GM12891 (cell line): Measurements from ENCODE around the gene ATP1A2.

ENCODE experiments used
- DNase-seq: peaks from one replicate; pipeline ENCODE4 v3.0.0; 2011; ENCODE audit warnings: low spot score; ENCODE audit not compliant: insufficient read length
- FAIRE-seq: peaks from 2 replicates; lab custom pipeline; 2011; peaks lifted over from hg19 to GRCh38; lab: Jason Lieb, UNC
- PAX5 ChIP-seq: IDR thresholded peaks from 2 replicates; pipeline ENCODE4 v1.6.1; 2011; ENCODE audit warnings: low read length, moderate library complexity, mild to moderate bottlenecking; ENCODE audit not compliant: insufficient read depth, severe bottlenecking
- POLR2A ChIP-seq: IDR thresholded peaks from 2 replicates; pipeline ENCODE4 v1.6.1; 2011; ENCODE audit warnings: low read depth, low read length, control low read depth
- POLR2AphosphoS5 ChIP-seq: IDR thresholded peaks from 2 replicates; pipeline ENCODE4 v1.6.1; 2011; ENCODE audit warnings: low read depth, low read length, control low read depth
- POU2F2 ChIP-seq: IDR thresholded peaks from 2 replicates; pipeline ENCODE4 v1.6.1; 2011; ENCODE audit warnings: low read depth, mild to moderate bottlenecking, control low read depth, low read length, moderate library complexity
- SPI1 ChIP-seq: IDR thresholded peaks from 2 replicates; pipeline ENCODE4 v1.6.1; 2011; ENCODE audit warnings: low read depth, low read length, control low read depth
- TAF1 ChIP-seq: IDR thresholded peaks from 2 replicates; pipeline ENCODE4 v1.6.1; 2011; ENCODE audit warnings: low read depth, low read length, control low read depth

ATP1A2 gene

DNA sequence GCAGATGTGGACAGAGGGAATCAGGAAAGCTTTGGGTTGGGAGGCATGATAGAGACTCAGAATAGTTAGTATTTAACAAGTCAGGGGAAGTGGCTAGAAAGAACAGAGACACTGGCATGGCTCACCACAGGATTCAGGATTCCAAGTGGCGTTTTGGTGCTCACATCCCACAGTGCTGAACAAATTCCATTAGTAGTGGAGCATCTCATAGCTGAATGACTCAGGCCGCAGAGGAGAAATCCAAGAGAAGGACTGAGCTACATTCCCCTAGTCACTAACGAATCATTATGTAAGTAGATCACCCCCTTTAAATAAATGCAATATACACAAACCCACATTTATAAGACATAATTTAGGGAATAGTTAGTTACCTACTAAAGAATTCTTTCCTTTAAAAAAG, 39.3 kb upstream of the ATP1A2 start:
- no peak for DNase-seq
- TF ChIP-seq POLR2A (no peak), SPI1 (no peak), PAX5 (no peak), POU2F2 (no peak), TAF1 (no peak), POLR2AphosphoS5 (no peak)
- FAIRE-seq, result no peak

DNA sequence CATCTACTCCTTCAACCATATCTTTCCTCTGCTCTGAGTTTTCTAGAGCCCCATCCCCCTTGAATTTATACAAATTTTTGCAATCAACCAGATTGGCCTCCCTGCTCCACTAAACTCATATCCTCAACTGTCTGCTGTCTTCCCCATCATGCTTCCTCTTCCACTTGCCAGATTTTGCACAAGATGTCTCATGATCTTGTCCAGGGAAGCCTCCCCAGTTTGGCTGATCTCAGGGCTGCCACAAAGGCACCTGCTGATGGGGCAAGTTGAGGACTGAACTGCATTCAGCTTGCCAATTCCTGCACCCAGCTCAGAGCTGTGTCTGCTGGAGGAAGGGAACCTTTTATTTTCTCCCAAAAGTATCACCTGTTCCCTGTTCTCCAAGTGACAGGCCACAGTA, 38.1 kb upstream of the ATP1A2 start:
- TF ChIP-seq POLR2AphosphoS5, result no peak
- no peak for TF ChIP-seq TAF1
- TF ChIP-seq POLR2A, result no peak
- TF ChIP-seq SPI1, result no peak
- TF ChIP-seq PAX5, result no peak
- TF ChIP-seq POU2F2, result no peak
- FAIRE-seq (no peak), DNase-seq (no peak)

DNA sequence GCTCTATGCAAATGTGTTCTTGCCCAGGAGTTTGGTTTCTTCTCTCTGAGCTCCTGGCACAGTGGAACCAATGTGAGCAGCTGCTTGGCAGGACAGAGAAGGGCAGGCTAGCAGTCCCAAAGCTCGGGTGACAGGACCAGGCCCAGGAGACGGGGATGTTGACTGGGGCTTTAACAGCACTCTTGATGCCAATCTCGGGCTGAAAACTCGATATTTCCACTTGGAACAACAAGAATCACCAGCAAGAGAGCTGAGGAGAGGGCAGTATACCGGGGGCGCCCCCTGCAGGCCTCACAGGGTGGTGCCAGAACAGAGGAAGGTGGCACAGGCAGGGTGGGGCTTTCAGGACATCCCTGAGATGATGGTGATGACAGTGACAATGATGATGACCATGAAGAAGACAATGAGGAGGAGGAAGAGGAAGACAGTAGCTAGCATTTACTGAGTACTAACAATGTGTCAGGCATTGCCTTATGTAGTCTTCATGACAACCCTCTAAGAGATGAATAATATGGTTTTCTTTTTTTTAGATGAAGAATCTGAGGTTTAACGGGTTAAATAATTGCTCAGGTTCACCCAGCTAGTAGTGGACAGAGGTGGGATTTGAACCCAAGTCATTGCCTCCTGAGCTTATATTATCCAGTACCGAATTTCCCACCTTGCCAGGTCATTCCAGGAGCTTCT, 36.9 kb upstream of the ATP1A2 start:
- DNase-seq (peak; percentile 61), FAIRE-seq (peak; percentile 80)
- TF ChIP-seq TAF1, result no peak
- TF ChIP-seq POLR2AphosphoS5, result no peak

DNA sequence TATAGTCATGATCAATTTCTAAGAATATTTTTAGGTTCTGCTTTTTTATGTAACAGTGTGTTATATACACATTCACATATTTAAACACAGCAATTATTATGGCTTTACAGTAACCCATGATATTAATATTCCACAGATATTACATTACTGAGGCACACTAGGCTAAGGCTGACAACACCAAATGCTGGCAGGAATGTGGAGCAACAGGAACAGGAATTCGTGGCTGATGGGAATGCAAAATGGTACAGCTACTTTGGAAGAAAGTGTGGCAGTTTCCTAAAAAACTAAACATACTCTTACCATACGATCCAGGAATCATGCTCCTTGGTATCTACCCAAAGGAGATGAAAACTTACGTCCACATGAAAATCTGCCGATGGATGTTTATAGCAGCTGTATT, 36.1 kb upstream of the ATP1A2 start:
- TF ChIP-seq SPI1 (no peak), POU2F2 (no peak)
- FAIRE-seq (no peak), DNase-seq (no peak)

DNA sequence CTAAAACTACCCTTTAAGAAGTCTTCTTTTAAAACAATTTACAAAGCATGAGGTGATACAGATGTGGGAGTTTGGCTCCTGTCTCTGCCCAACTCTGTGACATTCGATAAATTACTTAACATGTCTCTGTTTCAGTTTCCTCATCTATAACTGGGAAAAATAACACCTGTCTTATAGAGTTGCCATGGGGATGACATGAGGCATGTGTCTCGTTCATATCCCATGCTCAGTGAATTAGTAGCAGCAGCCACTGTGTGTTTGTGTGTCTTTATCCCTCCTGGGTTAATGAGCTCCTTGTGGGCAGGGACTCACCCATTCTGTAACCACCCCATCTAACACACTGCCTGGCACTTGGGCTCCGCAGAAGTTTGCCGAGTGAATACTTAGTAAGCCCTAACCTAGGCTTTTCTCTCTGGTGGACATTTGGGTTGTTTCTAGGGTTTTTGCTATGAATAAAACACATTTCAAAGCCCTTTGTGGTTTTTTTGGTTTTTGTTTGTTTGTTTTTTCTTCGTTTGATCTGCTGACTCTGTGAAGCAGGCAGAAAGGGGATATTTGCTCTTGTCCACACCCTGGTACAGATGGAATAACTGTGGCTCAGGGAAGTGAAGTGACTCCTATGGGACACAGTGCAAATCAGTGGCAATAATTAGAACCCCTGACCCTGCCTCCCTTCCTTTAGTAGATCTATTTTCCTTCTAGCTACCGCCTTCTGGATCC, 35.0 kb upstream of the ATP1A2 start:
- TF ChIP-seq TAF1 (no peak), POLR2A (no peak), POLR2AphosphoS5 (no peak), POU2F2 (no peak)
- DNase-seq (no peak), FAIRE-seq (no peak)

DNA sequence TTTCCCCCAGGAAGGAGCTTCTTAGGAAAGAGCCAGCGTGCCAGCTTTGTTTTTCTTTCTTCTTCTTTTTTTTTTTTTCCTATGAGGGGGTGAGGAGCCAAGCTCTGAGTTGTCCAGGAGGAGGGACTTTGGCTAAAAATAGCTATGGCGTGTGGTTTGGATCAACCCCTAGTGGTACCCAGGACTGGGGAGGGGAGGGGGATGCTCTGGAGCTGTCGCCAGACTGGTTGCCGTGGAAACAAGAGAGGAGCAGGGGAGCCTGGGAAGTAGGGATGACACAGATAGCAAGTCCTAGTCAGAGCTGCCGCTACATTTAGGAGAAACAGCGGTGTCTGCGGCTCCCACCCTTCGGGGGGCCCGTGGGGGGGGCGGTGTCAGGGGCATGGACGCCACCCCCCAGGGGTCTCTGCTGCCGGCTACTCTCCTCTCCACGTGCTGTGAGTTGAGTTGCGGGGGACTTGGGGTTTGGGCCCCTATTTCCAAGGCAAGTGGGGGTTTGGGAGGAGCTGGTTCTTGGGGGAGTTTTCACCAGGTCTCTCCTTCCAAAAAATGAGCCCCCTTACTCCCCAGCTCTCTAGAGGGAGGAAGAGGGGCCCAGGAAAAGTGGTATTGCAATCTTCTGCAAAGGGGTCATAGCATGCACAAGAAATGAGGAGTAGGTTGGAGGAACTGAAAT, 34.2 kb upstream of the ATP1A2 start, which contains the start of gene KCNJ9:
Gene KCNJ9 (plus strand): TSS at position 278 of the 676 bp plus-strand sequence. CDS start 2,493 bp downstream, outside the sequence.
- TF ChIP-seq PAX5 (no peak), SPI1 (no peak), TAF1 (no peak)
- DNase-seq (no peak), FAIRE-seq (no peak)

DNA sequence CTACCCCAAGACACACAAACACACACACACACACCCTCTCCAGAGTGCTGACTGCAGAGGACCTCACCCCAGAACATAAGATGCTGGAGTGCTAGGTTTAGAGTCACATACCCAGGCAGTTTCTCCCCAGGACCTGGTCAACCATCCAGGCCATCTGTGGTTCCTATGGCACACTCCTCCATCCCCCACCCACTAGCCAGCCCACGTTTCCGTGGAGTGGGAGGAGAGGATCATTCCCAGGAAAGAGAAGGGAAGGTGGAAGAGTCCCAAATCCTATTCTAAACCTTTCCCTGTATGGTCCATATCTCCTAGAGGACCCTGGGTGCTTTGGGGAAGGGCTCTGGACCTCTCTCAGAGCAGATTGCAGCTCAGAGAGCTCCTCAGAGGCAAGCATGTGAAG, 33.1 kb upstream of the ATP1A2 start:
- no peak for FAIRE-seq
- DNase-seq, result no peak

DNA sequence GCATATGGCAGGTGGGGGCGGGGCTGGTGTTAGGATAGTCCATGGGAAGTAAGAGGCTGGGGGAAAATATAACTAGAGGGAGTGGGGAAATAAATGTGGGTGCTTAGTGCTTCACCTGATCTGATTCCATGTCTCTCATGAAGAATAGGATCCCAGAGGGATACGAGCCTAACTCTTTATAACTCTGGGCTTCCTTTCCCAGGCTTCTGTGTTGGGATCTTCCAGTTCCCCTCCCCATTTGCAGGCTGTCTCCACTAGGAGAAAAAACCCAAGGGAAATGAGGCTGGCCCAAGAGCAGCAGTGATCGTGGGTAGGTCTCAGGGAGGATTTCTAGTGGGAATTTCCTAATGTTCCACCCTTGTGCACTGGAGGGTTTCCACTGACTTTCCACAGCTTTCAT, 32.6 kb upstream of the ATP1A2 start:
- FAIRE-seq (no peak), DNase-seq (no peak)
- TF ChIP-seq POLR2AphosphoS5 (no peak), SPI1 (no peak), PAX5 (no peak), POU2F2 (no peak)

More for the DNA sequence above, 33.1 kb upstream of the ATP1A2 start:
- TF ChIP-seq TAF1 (no peak), POLR2A (no peak), PAX5 (no peak), SPI1 (no peak), POU2F2 (no peak), POLR2AphosphoS5 (no peak)

DNA sequence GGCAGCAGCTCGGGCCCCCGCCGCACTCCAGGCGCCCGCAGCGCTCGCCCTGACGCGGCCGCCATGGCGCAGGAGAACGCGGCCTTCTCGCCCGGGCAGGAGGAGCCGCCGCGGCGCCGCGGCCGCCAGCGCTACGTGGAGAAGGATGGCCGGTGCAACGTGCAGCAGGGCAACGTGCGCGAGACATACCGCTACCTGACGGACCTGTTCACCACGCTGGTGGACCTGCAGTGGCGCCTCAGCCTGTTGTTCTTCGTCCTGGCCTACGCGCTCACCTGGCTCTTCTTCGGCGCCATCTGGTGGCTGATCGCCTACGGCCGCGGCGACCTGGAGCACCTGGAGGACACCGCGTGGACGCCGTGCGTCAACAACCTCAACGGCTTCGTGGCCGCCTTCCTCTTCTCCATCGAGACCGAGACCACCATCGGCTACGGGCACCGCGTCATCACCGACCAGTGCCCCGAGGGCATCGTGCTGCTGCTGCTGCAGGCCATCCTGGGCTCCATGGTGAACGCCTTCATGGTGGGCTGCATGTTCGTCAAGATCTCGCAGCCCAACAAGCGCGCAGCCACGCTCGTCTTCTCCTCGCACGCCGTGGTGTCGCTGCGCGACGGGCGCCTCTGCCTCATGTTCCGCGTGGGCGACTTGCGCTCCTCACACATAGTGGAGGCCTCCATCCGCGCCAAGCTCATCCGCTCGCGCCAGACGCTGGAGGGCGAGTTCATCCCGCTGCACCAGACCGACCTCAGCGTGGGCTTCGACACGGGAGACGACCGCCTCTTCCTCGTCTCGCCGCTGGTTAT, 31.4 kb upstream of the ATP1A2 start:
- FAIRE-seq, result peak; percentile 94
- peak; percentile 81 for DNase-seq
- TF ChIP-seq SPI1, result no peak
- no peak for TF ChIP-seq POU2F2
- TF ChIP-seq PAX5, result no peak
- TF ChIP-seq POLR2A, result no peak
- no peak for TF ChIP-seq POLR2AphosphoS5
- no peak for TF ChIP-seq TAF1

DNA sequence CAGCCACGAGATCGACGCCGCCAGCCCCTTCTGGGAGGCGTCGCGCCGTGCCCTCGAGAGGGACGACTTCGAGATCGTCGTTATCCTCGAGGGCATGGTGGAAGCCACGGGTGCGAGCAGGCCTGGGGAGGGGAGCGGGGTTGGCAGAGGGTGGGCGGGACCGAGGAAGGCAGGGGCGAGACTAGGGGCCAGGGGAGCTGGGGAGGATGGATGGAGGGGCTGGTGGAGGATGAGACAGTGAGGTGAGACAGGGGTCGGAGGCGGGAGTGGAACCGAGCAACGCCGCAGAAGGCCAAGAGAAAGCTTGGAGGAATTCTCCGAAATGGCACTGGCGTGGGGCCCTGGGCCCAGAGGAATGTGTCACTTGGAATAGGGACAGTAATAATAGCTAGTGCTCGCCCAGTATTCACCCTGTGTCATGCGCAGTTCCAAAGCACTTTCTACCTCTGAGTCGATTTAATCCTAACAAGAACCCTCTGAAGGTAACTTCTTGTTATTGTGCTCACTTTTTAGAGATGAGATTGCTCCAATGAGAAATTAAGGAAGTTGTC, 30.7 kb upstream of the ATP1A2 start:
- no peak for TF ChIP-seq POLR2A
- TF ChIP-seq POLR2AphosphoS5, result no peak
- TF ChIP-seq TAF1, result no peak
- no peak for TF ChIP-seq POU2F2
- no peak for TF ChIP-seq SPI1
- TF ChIP-seq PAX5, result no peak
- no peak for FAIRE-seq
- no peak for DNase-seq
